ENCODE data around the gene ARHGAP10. TPM values are rescaled to one million over a fixed set of nuclear protein-coding genes. Genes with fewer than 3 reads are reported as not detected.

The ARHGAP10 gene
- total RNA-seq, 1 donor from 2014 or later, result 20.2 TPM

GRCh38 chr4:147760176-147760575 lies 28.3 kb downstream of the ARHGAP10 start:
- Histone ChIP-seq H3F3A (ENCODE audit: low read depth) (no peaks in the 10 kb centered on the region), H3K27me3 (no peaks in the 10 kb centered on the region), H3K9me3 (ENCODE audit: low read depth) (no peaks in the 10 kb centered on the region), H3K36me3 (no peaks in the 10 kb centered on the region), H3K27ac (no peak overlapping the region), H4K20me1 (ENCODE audit: low read depth) (no peaks in the 10 kb centered on the region), H3K4me1 (no peaks in the 10 kb centered on the region), H3K79me2 (ENCODE audit: low read depth) (peaks cover 57% of the 10 kb centered on the region), H3K4me3 (no peak overlapping the region), H2AFZ (replicated peaks) (no peak overlapping the region), H3K4me2 (no peak overlapping the region), H3K9ac (no peak overlapping the region)
- no peak overlapping the region for H3K27ac Mint-ChIP-seq
- H3K9me3 Mint-ChIP-seq, result no peaks in the 10 kb centered on the region
- H3K27me3 Mint-ChIP-seq (ENCODE audit: insufficient read depth, low read depth), result peaks cover 2% of the 10 kb centered on the region
- peaks cover 5% of the 10 kb centered on the region for H3K36me3 Mint-ChIP-seq
- no peak for DNase-seq (ENCODE audit: low spot score)
- H3K4me1 Mint-ChIP-seq, result peaks cover 2% of the 10 kb centered on the region
- TF ChIP-seq EZH2 (IDR thresholded peaks at IDR 0.05) (no peak), CTCF (IDR thresholded peaks at IDR 0.05) (no peak), EZH2phosphoT487 (IDR thresholded peaks at IDR 0.05) (no peak)
- no peak overlapping the region for H3K4me3 Mint-ChIP-seq

- no peaks in the 10 kb centered on the region for H3K9me3 ChIP-seq (ENCODE audit: low read depth)
- H3K4me1 Mint-ChIP-seq, result no peaks in the 10 kb centered on the region
- H3K9ac ChIP-seq, result no peak overlapping the region
- H3K36me3 Mint-ChIP-seq, result peaks cover 5% of the 10 kb centered on the region
- peaks cover 2% of the 10 kb centered on the region for H3K27me3 Mint-ChIP-seq (ENCODE audit: insufficient read depth, low read depth)
- DNase-seq (ENCODE audit: low spot score), result no peak
- H3K4me1 ChIP-seq, result no peaks in the 10 kb centered on the region
- H2AFZ ChIP-seq (replicated peaks), result no peak overlapping the region
- H3K79me2 ChIP-seq (ENCODE audit: low read depth), result peaks cover 52% of the 10 kb centered on the region
- no peak overlapping the region for H3K27ac Mint-ChIP-seq
- H3K27ac ChIP-seq, result no peak overlapping the region
- H3K4me2 ChIP-seq, result no peak overlapping the region
- no peaks in the 10 kb centered on the region for H3F3A ChIP-seq (ENCODE audit: low read depth)
- no peak overlapping the region for H3K4me3 Mint-ChIP-seq
- no peaks in the 10 kb centered on the region for H3K36me3 ChIP-seq
- no peaks in the 10 kb centered on the region for H4K20me1 ChIP-seq (ENCODE audit: low read depth)
- TF ChIP-seq EZH2 (IDR thresholded peaks at IDR 0.05) (no peak), EZH2phosphoT487 (IDR thresholded peaks at IDR 0.05) (no peak), CTCF (IDR thresholded peaks at IDR 0.05) (no peak)
- no peaks in the 10 kb centered on the region for H3K27me3 ChIP-seq
- no peak overlapping the region for H3K4me3 ChIP-seq
- no peaks in the 10 kb centered on the region for H3K9me3 Mint-ChIP-seq
Measured at GRCh38 chr4:147760695-147761094, 28.8 kb downstream of the ARHGAP10 start.

- H4K20me1 ChIP-seq (ENCODE audit: low read depth), result no peaks in the 10 kb centered on the region
- DNase-seq (ENCODE audit: low spot score), result no peak
- H3K4me3 ChIP-seq, result no peak overlapping the region
- H3K27ac ChIP-seq, result no peak overlapping the region
- no peaks in the 10 kb centered on the region for H3K4me1 ChIP-seq
- H3K27me3 ChIP-seq, result no peaks in the 10 kb centered on the region
- Mint-ChIP-seq H3K4me3 (no peak overlapping the region), H3K27me3 (ENCODE audit: insufficient read depth, low read depth) (peaks cover 2% of the 10 kb centered on the region), H3K27ac (no peak overlapping the region), H3K36me3 (peaks cover 5% of the 10 kb centered on the region), H3K9me3 (no peaks in the 10 kb centered on the region), H3K4me1 (no peaks in the 10 kb centered on the region)
- no peak overlapping the region for H2AFZ ChIP-seq (replicated peaks)
- no peak overlapping the region for H3K4me2 ChIP-seq
- H3K79me2 ChIP-seq (ENCODE audit: low read depth), result peaks cover 48% of the 10 kb centered on the region
- H3K9ac ChIP-seq, result no peak overlapping the region
- H3K36me3 ChIP-seq, result no peaks in the 10 kb centered on the region
- H3F3A ChIP-seq (ENCODE audit: low read depth), result no peaks in the 10 kb centered on the region
- TF ChIP-seq CTCF (IDR thresholded peaks at IDR 0.05) (no peak), EZH2 (IDR thresholded peaks at IDR 0.05) (no peak), EZH2phosphoT487 (IDR thresholded peaks at IDR 0.05) (no peak)
- no peaks in the 10 kb centered on the region for H3K9me3 ChIP-seq (ENCODE audit: low read depth)
Measured at GRCh38 chr4:147761218-147761883, 29.5 kb downstream of the ARHGAP10 start.

Measured in neural progenitor cell (in vitro differentiated cells).